HG02884 (cell line): Measurements from ENCODE around the gene AMPD2.
A peak's percentile ranks its signal among the peaks of the same experiment; 100 is the strongest.

Experiments used
- ATAC-seq: cut with Tn5 transposase; IDR thresholded peaks from one replicate; pipeline ENCODE4 v1.9.1; 2021; ENCODE audit warnings: mild to moderate bottlenecking, moderate library complexity; ENCODE audit not compliant: unreplicated experiment

The AMPD2 gene

GRCh38 chr1:109616391-109616790 is 3.2 kb upstream of the AMPD2 start:
- ATAC-seq = no peak

DNA sequence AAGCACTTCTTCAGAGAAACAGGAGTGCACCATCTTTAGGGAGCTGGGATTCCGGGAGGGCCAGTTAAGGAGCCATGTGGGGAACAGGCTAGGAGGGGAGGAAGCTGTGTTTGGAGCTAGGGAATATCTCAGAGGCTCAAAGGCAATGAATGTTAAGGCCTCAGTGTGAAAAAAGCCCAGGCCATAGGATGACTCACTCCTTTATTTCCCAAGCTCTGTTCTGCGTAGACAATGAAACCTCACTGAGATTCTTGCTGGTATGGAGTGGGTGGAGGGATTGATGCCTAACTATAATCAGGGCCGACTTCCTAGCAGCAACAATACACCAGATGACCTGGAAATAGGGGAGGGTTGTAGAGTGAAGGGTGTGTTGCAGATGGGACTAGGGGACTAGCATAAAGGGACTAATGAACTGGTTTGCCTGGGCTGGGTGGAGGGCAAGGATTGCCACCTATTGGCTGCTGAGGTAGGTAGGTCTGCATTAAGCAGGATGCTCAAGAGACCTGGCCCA is 2.3 kb upstream of the AMPD2 start:
- ATAC-seq = no peak

DNA sequence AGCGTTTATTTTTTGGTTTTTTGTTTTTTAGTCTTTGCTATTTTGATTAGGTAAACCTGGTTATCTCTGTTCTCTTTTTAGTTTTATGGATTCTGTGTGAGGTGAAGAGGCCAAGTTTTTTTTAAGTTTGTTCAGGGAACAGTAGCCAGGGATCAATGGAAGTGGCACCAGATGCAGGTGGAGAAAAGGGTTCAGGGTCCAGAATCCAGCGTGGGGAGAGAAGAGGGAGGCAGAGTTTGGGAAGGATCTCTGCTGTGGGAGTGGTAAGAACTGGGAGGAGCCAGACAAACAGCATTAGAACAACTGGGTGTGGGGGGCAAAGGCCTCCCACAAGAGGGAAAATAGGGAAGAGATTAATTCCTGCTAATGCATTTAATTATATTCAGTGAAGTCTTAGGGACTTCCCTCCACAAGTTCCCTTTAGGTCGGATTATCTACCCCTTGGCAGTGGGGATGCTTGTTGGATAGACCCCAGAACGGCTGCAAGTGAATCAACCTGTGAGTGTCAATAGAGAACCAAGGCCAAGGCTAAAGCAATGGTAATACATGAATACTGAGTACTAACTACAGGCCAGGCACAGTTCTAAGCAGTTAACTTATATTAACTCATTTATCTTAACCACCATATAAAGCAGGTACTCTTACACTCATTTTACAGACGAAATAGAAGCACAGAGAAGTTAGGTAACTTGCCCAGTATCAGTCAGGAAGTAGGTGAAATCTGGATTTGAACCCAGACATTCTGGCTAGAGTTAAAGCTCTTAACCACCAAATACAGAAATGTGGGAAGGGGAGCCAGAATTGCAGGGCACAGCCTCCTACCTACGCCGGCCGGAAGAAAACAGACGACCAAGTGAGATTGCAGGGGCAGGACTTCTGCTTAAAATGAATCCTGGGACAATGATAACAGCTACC is 719 bp upstream of the AMPD2 start:
- ATAC-seq = no peak

- no peak for ATAC-seq
Measured at GRCh38 chr1:109620401-109620791, 759 bp downstream of the AMPD2 start.

- ATAC-seq = peak; percentile 66
Measured at GRCh38 chr1:109620841-109621286, 1.2 kb downstream of the AMPD2 start.

DNA sequence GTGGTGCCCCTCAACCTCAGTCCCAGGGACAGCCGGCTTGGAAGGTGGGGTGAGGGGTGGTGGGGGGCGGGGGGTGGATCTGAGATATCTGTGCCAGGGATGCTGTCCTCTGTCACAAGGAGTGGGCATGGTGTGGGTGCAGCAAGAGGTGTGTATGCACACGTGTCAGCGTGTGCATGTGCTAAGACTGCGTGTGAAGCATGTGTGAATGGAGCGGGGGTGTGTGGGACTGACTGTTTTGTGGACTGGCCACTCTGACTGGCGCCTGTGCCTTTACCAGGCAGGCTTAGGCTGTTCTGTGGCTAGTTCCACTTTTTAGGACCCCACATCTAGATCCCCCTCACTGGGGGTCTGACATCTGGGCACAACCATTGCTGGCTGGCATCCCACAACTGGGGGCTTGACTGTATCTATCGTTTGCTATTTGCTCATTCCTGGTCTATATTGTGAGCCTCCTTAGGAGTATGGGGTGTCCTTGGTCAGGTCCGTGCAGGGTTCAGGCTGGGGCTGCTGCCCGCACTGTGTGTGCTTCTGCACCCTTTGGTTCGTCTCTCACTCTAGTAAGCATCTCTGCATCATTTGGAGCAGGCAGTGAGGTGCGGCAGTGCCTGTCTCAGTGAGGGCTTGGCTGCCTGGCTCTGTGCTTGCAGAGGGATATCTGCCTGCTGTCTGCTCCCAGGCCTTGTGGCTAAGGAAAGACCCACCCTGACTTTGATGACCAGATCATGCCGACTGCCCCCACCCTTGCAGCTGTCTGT is 1.9 kb downstream of the AMPD2 start:
- no peak for ATAC-seq

DNA sequence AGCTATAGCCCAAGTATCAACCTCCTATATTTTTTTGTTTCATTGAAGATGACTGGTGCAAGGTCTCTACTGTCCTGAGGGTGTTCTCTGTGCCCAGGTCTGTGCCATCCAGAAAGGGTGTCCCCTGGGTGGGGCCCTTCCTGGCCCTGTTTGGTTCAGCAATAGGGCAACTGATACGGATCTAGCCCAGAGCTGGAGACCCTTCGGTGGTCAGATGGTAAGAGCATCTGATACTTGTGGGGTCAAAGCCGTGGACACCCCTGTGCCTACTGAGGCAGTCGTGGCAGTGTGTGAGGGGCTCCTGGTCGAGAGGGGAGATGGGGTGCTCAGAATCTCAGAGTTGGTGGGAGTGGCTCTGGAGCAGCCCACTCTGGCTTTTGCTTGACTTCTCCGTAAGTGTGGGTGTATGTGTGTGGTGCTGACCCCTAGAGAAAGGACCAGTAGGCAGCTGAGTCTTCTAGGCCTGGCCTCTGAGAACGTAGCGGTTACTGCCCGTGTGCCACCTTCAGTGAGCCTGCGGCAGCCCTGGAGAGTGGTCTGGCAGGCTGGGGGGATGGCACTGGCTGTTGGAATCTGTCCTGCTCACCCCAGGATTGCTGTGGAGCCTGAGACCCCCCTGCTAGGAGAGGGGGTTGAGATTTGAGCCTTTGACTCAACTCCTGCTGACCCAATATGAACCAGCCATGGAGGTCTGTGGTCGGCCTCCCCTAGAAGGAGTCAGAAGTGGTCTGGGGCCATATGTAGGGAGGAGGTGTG is 2.7 kb downstream of the AMPD2 start:
- no peak for ATAC-seq

GRCh38 chr1:109622895-109623294 is 3.3 kb downstream of the AMPD2 start:
- no peak for ATAC-seq

GRCh38 chr1:109623601-109624161 is 4.0 kb downstream of the AMPD2 start:
- ATAC-seq = no peak

- ATAC-seq = no peak
Measured at GRCh38 chr1:109624201-109625010, 4.8 kb downstream of the AMPD2 start.

DNA sequence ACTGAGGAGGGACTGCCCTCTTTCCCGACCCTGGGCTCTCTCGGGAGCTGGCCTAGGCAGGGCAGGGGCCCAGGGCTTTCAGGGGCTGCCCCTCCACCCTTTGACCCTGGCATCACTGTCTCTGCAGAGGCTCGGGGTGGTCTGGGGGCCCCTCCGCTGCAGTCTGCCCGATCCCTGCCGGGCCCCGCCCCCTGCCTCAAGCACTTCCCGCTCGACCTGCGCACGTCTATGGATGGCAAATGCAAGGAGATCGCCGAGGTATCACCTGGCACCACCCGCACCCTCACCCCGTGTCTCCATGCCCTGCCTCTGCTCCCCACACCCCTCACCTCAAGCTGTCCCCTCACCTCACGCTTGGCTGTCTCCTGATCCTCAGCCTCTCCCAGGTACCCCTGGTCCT is 5.5 kb downstream of the AMPD2 start:
- no peak for ATAC-seq

- ATAC-seq = no peak
Measured at GRCh38 chr1:109625601-109626560, 6.2 kb downstream of the AMPD2 start.

DNA sequence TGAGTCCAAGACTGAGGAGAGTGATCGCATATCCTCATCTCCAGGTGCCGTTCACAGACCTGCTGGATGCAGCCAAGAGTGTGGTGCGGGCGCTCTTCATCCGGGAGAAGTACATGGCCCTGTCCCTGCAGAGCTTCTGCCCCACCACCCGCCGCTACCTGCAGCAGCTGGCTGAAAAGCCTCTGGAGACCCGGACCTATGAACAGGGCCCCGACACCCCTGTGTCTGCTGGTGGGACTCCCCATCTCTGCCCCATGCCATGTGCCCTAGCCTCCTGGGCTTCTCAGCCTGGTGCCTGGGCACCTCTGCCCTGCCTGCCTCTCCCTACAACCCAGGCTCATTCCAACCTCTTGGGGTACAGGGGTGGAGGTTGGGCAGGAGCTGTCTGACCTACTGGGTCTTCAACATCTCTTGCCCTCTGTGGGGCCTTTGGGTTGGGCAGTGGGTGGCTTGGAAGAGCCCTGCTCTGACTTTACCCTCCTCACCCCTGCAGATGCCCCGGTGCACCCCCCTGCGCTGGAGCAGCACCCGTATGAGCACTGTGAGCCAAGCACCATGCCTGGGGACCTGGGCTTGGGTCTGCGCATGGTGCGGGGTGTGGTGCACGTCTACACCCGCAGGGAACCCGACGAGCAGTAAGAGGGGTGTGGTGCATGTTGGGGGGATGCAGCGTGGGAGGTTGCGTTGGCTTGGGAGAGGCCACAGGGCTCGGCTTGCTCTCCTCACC is 7.2 kb downstream of the AMPD2 start:
- no peak for ATAC-seq

DNA sequence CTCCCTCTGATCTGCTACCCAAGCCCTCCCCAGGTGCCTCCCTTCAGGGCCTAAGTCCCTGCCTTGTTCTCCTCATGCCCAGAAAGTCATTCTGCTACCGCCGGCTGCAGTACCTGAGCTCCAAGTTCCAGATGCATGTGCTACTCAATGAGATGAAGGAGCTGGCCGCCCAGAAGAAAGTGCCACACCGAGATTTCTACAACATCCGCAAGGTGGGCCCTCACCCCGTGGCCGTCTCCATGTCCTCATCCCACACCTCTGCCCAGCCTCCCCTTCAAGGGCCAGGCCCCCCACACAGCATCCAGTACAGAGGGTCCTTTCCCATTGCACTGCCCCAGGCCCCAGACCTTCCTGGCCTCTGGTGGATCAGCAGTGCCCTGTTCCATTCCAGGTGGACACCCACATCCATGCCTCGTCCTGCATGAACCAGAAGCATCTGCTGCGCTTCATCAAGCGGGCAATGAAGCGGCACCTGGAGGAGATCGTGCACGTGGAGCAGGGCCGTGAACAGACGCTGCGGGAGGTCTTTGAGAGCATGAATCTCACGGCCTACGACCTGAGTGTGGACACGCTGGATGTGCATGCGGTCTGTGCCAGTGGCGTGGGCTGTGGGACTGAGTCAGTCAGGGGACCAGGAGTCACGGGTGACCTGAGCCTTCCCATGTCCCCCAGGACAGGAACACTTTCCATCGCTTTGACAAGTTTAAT is 8.2 kb downstream of the AMPD2 start:
- no peak for ATAC-seq

GRCh38 chr1:109628540-109629321 is 9.1 kb downstream of the AMPD2 start:
- no peak for ATAC-seq

GRCh38 chr1:109629372-109630030 is 9.9 kb downstream of the AMPD2 start:
- ATAC-seq = no peak
